ACC112 (cell line): ENCODE results near the gene ZBTB2.
"Not testable (repeated sequence)": the region's sequence is repeated elsewhere in the genome, so short reads cannot be mapped to it uniquely, and the experiment has no call there.

Experiments used
- H2AFZ ChIP-seq: fragments of 200-600 bp; sonication (generic); one replicate; pipeline ENCODE4 v1.6.0; 2017; ENCODE audit warnings: antibody characterized with exemption, low read length; ENCODE audit not compliant: unreplicated experiment
- H3K27ac ChIP-seq: fragments of 200-600 bp; sonication (generic); 2 replicates; pipeline ENCODE4 v1.5.1; 2014; ENCODE audit warnings: low read depth, mild to moderate bottlenecking, antibody characterized with exemption, low read length, moderate library complexity
- H3K27me3 ChIP-seq: fragments of 200-600 bp; sonication (generic); 2 replicates; pipeline ENCODE4 v1.6.1; 2014; ENCODE audit warnings: mild to moderate bottlenecking, antibody characterized with exemption, low read length, moderate library complexity, mixed read lengths; ENCODE audit not compliant: insufficient read depth
- H3K36me3 ChIP-seq: fragments of 200-600 bp; sonication (generic); 2 replicates; pipeline ENCODE4 v1.6.1; 2016; ENCODE audit warnings: mild to moderate bottlenecking, antibody characterized with exemption, low read length, moderate library complexity, mixed read lengths; ENCODE audit not compliant: insufficient read depth
- H3K4me1 ChIP-seq: fragments of 200-600 bp; sonication (generic); one replicate; pipeline ENCODE4 v1.6.1; 2016; ENCODE audit warnings: low read length, mixed read lengths; ENCODE audit not compliant: insufficient read depth, unreplicated experiment, control insufficient read depth
- H3K4me3 ChIP-seq: fragments of 200-600 bp; sonication (generic); 2 replicates; pipeline ENCODE4 v1.5.1; 2014; ENCODE audit warnings: mild to moderate bottlenecking, low read depth, low read length
- H3K79me2 ChIP-seq: fragments of 200-600 bp; sonication (generic); one replicate; pipeline ENCODE4 v1.6.0; 2016; ENCODE audit warnings: low read length; ENCODE audit not compliant: control insufficient read depth, unreplicated experiment, insufficient read depth

ZBTB2 gene

GRCh38 chr6:151352410-151353396 is 38.7 kb downstream of the ZBTB2 start:
- H3K27me3 ChIP-seq: no peaks in the 10 kb centered on the region
- peaks cover 69% of the 10 kb centered on the region for H3K36me3 ChIP-seq
- H3K4me1 ChIP-seq: peaks cover 12% of the 10 kb centered on the region
- no peak overlapping the region for H2AFZ ChIP-seq
- no peak overlapping the region for H3K27ac ChIP-seq
- peaks cover 19% of the 10 kb centered on the region for H3K79me2 ChIP-seq
- no peak overlapping the region for H3K4me3 ChIP-seq

DNA sequence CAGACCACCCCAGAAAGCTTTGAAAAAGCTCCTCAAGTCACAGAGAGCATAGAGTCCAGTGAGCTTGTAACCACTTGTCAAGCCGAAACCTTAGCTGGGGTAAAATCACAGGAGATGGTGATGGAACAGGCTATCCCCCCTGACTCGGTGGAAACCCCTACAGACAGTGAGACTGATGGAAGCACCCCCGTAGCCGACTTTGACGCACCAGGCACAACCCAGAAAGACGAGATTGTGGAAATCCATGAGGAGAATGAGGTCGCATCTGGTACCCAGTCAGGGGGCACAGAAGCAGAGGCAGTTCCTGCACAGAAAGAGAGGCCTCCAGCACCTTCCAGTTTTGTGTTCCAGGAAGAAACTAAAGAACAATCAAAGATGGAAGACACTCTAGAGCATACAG is 39.6 kb downstream of the ZBTB2 start:
- Histone ChIP-seq H3K27ac (no peak overlapping the region), H3K4me3 (no peak overlapping the region), H3K36me3 (peaks cover 73% of the 10 kb centered on the region), H3K4me1 (peaks cover 5% of the 10 kb centered on the region), H3K27me3 (no peaks in the 10 kb centered on the region), H2AFZ (no peak overlapping the region), H3K79me2 (peaks cover 27% of the 10 kb centered on the region)

DNA sequence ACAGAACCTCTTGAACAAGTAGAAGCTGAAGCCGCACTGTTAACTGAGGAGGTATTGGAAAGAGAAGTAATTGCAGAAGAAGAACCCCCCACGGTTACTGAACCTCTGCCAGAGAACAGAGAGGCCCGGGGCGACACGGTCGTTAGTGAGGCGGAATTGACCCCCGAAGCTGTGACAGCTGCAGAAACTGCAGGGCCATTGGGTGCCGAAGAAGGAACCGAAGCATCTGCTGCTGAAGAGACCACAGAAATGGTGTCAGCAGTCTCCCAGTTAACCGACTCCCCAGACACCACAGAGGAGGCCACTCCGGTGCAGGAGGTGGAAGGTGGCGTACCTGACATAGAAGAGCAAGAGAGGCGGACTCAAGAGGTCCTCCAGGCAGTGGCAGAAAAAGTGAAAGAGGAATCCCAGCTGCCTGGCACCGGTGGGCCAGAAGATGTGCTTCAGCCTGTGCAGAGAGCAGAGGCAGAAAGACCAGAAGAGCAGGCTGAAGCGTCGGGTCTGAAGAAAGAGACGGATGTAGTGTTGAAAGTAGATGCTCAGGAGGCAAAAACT is 40.1 kb downstream of the ZBTB2 start:
- H3K79me2 ChIP-seq: peaks cover 32% of the 10 kb centered on the region
- H3K36me3 ChIP-seq: peaks cover 73% of the 10 kb centered on the region
- no peak overlapping the region for H2AFZ ChIP-seq

GRCh38 chr6:151350442-151351145 is 40.8 kb downstream of the ZBTB2 start:
- H3K79me2 ChIP-seq: peaks cover 38% of the 10 kb centered on the region
- H2AFZ ChIP-seq: no peak overlapping the region
- no peak overlapping the region for H3K4me3 ChIP-seq
- no peaks in the 10 kb centered on the region for H3K4me1 ChIP-seq
- H3K27ac ChIP-seq: no peak overlapping the region
- no peaks in the 10 kb centered on the region for H3K27me3 ChIP-seq
- H3K36me3 ChIP-seq: peaks cover 72% of the 10 kb centered on the region

More for the DNA sequence above, 40.1 kb downstream of the ZBTB2 start:
- H3K27me3 ChIP-seq: no peaks in the 10 kb centered on the region
- no peak overlapping the region for H3K4me3 ChIP-seq
- no peak overlapping the region for H3K27ac ChIP-seq
- H3K4me1 ChIP-seq: peaks cover under 1% of the 10 kb centered on the region

- peaks cover 68% of the 10 kb centered on the region for H3K36me3 ChIP-seq
- H3K27me3 ChIP-seq: no peaks in the 10 kb centered on the region
- H3K4me3 ChIP-seq: no peak overlapping the region
- no peak overlapping the region for H2AFZ ChIP-seq
- H3K4me1 ChIP-seq: no peaks in the 10 kb centered on the region
- no peak overlapping the region for H3K27ac ChIP-seq
- H3K79me2 ChIP-seq: peaks cover 46% of the 10 kb centered on the region
Measured at GRCh38 chr6:151349651-151350270, 41.6 kb downstream of the ZBTB2 start.

GRCh38 chr6:151342750-151343149 is 48.6 kb downstream of the ZBTB2 start:
- not testable (repeated sequence) for H3K4me3 ChIP-seq, H3K4me1 ChIP-seq, H3K27me3 ChIP-seq, H2AFZ ChIP-seq, H3K27ac ChIP-seq
- Histone ChIP-seq H3K79me2 (peaks cover 90% of the 10 kb centered on the region), H3K36me3 (peaks cover 42% of the 10 kb centered on the region)

DNA sequence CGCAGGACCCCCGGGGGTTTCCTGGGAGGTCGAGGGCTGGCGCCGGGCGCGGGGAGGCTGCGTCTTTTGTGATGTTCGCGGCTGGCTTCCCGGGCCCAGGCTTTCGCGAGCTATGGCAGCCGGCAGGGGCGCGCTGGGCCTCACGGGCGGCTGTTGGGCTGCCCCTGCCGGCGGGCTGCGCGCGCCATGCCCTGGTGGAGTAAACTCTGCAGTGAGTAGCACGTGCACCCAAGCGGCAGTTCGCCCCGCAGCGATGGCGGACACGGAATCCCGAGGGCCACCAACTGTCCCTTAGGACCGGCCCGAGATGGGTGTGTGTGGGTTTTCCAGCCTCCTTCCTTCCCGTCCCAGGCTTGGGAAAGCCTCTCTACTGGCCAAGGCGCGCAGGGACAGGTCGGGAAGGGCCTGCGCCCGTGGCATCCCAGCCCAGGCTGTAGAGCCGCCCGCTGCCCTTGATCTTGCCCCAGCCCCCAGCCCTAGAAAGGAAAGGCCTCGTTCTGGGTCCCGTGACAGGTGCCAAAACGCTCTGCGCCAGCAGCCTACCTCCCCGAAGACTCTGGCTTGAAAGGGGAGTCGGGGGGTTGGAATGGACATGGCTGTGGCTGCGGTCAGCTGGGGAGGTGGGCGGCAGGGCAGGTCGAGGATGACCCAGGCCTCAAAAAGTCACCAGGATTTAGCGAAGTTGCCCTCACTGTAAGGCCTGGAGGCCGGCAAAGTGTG is 49.7 kb downstream of the ZBTB2 start:
- peaks cover 92% of the 10 kb centered on the region for H3K79me2 ChIP-seq
- no peaks in the 10 kb centered on the region for H3K4me1 ChIP-seq
- H3K36me3 ChIP-seq: peaks cover 34% of the 10 kb centered on the region
- no peak overlapping the region for H2AFZ ChIP-seq
- no peak overlapping the region for H3K27ac ChIP-seq
- H3K27me3 ChIP-seq: no peaks in the 10 kb centered on the region
- H3K4me3 ChIP-seq: no peak overlapping the region

DNA sequence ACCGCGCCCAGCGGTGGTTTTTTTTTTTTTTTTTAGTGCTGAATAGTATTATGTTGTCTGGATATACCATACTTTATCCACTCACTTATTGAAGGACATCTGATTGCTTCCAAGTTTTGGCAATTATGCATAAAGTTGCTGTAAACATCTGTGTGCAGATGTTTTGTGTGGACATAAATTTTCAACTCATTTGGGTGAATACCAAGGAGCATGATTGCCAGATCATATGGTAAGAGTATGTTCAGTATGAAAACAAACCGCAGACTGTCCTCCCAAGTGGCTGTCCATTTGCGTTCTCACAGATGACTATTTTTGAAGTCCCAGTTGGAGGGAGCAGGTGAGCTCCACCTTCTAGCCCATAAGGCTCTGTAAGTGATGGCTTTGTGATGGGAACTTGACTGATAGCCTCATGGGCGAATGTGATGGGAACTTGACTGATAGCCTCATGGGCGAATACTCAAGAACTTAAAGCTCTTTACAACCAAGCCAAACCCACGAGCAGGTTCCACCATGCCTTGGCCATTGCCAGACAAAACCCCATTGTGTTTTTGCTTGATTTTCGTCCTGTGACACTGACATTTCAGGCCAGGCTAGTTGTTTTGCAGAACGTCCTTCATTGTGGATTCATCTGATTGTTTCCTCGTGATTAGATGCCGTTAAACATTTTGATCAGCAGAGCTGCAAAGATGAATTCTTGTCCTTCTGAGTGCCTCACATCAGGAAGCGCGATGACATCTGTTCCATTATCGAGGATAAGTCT is 51.0 kb downstream of the ZBTB2 start:
- Histone ChIP-seq H3K4me1 (no peaks in the 10 kb centered on the region), H3K27me3 (no peaks in the 10 kb centered on the region), H3K79me2 (peaks cover 91% of the 10 kb centered on the region), H3K27ac (no peak overlapping the region), H3K36me3 (peaks cover 35% of the 10 kb centered on the region), H3K4me3 (no peak overlapping the region), H2AFZ (no peak overlapping the region)

GRCh38 chr6:151339369-151339768 is 52.0 kb downstream of the ZBTB2 start:
- Histone ChIP-seq H2AFZ (no peak overlapping the region), H3K36me3 (peaks cover 35% of the 10 kb centered on the region), H3K4me3 (no peak overlapping the region), H3K79me2 (peaks cover 89% of the 10 kb centered on the region), H3K27me3 (no peaks in the 10 kb centered on the region), H3K4me1 (no peaks in the 10 kb centered on the region), H3K27ac (no peak overlapping the region)
